Activated CD4-positive, alpha-beta T cell treated with anti-CD3 and anti-CD28 coated beads for 24 hours (primary cell): ENCODE results near the gene ACOT7.
"Not testable (repeated sequence)": the region's sequence is repeated elsewhere in the genome, so short reads cannot be mapped to it uniquely, and the experiment has no call there.

ENCODE experiments used
- DNase-seq, 2 donors: peaks; one replicate each; pipeline ENCODE4 v3.0.0-alpha.2; 2020; ENCODE audit warnings: low read depth in 2 of 2

The ACOT7 gene

GRCh38 chr1:6393400-6394187 is at the start of gene ACOT7:
TSS of gene ACOT7 (minus strand) at chr1:6393767. CDS start at chr1:6393399, 368 bp downstream.
- peak; percentile 84 to 91 for DNase-seq

GRCh38 chr1:6441586-6441985 is 48.0 kb upstream of the ACOT7 start:
- DNase-seq = no peak

GRCh38 chr1:6440198-6441126 is 46.9 kb upstream of the ACOT7 start:
- DNase-seq = peak; percentile 56 to 58

GRCh38 chr1:6438047-6438525 is 44.5 kb upstream of the ACOT7 start:
- DNase-seq = peak; percentile 55 to 64

- DNase-seq = not testable (repeated sequence)
Observed at GRCh38 chr1:6437012-6437700, 43.6 kb upstream of the ACOT7 start.

- not testable (repeated sequence) for DNase-seq
Observed at GRCh38 chr1:6436277-6436676, 42.7 kb upstream of the ACOT7 start.

- DNase-seq = no peak
Observed at GRCh38 chr1:6435547-6435946, 42.0 kb upstream of the ACOT7 start.

- no peak for DNase-seq
Observed at GRCh38 chr1:6435129-6435528, 41.6 kb upstream of the ACOT7 start.

- DNase-seq = no peak
Observed at GRCh38 chr1:6434186-6434585, 40.6 kb upstream of the ACOT7 start.

- not testable (repeated sequence) for DNase-seq
Observed at GRCh38 chr1:6431645-6432579, 38.3 kb upstream of the ACOT7 start.

- DNase-seq = not testable (repeated sequence)
Observed at GRCh38 chr1:6429660-6430411, 36.3 kb upstream of the ACOT7 start.

GRCh38 chr1:6428453-6428852 is 34.9 kb upstream of the ACOT7 start:
- not testable (repeated sequence) for DNase-seq

GRCh38 chr1:6427441-6428390 is 34.1 kb upstream of the ACOT7 start:
- no peak for DNase-seq

- DNase-seq = no peak
Observed at GRCh38 chr1:6426972-6427350, 33.4 kb upstream of the ACOT7 start.

- DNase-seq = no peak
Observed at GRCh38 chr1:6426277-6426971, 32.9 kb upstream of the ACOT7 start.

GRCh38 chr1:6425658-6426057 is 32.1 kb upstream of the ACOT7 start:
- no peak for DNase-seq

- no peak for DNase-seq
Observed at GRCh38 chr1:6424619-6425593, 31.3 kb upstream of the ACOT7 start, which contains the start of gene ESPN. TSS of gene ESPN (plus strand) at chr1:6424776. CDS start at chr1:6424956, 180 bp downstream.
